HG03442 (cell line): ENCODE results near the gene TFAP2A.
A peak's percentile ranks its signal among the peaks of the same experiment; 100 is the strongest.

Experiments
- ATAC-seq: cut with Tn5 transposase; IDR thresholded peaks from one replicate; pipeline ENCODE4 v1.9.1; 2021; ENCODE audit warnings: mild to moderate bottlenecking, moderate library complexity; ENCODE audit not compliant: unreplicated experiment

Gene TFAP2A

DNA sequence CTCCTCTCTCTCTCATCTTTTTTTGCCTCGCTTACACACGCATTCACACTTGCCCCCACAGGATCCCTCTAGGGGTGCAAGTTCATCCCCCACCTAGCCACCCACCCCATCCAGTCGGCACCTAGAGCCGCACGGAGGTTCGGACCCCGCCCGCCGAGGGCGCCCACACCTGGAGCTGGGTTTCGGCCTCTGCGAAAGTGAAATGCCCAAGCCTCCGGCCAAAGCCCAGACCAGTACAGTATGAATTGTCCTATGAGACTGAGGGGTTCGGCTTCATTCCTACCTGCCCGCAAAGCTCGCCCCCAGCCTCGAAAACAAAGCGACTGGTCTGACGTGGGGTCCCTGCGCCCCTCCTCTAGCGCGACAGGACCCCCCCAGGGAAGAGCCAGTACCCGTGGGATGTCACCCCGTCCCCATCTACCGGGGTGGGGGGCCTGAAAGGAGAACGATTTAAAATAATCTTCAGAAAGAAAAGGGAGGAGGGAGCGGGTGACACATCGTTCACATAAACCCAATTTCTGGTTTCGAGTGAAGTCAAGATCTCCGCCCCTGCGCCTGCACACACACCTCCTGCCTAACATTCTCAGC is 1.5 kb downstream of the TFAP2A start:
- peak; percentile 17 for ATAC-seq

DNA sequence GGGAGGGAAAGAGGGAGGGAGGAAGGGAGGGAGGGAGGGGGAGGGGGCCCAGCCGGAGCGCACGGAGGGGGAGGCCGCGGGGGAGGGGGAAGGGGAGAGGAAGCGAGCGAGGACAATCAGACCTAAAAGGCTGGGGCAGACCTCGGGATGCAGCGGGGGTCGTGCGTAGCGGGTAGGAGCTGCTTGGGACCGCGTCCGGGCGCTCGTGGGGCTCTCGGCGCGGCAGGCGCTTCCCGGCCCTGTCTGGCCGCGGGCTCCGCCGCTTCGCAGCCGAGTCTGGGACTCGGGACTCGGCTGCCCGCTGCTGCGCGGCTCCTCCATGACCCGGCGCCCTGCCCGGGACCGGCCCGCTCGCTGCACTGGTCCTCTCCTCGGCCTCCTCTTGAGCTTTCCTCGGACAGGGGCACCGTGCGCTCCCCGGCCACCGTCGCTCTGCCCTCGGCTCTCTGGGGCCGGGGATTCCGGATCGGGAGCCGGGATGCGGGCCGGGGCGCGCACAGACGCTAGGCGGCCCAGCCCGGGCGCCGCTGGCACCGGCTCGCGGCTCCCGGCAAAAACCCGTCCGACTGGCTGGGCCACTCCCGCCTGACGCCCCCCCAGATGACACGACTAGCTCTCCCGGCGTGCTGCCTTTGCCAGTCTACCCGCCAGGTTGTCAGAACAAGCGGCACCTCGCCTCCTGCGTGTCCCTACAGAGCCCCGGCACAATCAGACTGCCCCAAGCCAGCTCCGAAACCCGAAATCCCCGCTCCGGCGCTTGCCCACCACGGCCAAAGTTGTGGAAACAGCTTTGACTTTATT is 2.2 kb downstream of the TFAP2A start:
- peak; percentile 30 for ATAC-seq

DNA sequence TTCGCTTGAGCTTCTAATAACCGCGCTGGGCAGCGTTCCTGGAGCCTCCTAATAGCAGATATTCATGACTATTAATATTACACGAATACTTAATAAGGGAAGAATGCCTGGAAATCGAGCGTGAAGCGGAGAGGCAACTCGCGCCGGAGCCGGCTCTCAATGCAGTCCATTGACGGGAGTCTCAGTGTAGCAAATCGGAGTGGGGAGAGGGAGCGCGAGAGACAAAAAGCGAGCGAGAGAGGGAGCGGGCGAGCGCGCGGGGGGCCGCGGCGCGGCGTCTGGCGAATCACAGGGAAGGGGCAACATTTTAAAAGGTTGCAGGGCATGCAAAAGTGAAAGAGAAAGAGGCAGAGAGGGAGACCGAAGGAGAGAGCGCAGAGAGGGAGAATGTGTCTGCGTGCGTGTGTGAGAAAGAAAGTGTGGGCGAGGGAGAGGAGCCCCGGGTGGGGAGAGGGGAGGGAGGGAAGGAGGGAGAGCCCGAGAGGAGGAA is 2.9 kb downstream of the TFAP2A start:
- peak; percentile 57 for ATAC-seq

DNA sequence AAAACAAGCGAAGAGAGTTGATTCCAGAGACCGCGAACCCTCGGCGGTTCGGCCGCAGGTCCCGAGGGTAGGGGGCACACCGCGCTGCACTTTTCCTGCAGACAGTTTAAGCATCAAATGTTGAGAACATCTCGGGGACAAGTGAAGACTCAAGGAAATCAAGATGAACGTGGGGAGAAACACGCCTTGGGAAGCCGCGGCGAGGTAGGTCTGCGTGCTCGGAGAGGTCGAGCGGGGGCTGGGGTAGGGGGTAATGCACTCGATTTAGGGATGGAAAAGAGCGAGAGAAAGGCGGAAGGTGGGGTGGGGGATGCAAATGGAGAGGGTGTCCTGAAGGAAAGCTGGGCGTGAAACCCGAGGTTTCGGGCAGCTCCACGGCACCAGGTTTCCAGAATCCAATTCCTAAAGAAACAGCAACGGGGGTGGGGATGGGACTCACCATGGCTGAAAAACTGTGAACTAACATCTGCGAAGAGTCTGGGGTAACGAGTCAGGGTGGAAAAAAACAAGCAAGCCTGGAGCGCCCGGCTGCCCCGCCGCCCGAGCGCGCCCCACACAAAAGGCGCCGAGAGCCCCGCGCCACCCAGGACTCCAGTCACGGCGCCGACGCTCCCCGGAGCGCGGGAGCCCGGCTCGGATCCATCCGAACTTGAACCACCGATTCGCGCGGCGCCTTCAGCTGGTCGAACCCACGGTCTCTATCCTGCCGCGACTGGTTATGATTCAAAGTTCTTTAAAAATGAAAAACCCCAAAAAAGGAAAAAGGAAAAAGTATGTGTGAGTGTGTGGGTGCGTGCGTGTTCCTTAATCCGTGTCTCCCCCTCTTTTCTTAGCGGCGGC is 3.5 kb downstream of the TFAP2A start:
- no peak for ATAC-seq

DNA sequence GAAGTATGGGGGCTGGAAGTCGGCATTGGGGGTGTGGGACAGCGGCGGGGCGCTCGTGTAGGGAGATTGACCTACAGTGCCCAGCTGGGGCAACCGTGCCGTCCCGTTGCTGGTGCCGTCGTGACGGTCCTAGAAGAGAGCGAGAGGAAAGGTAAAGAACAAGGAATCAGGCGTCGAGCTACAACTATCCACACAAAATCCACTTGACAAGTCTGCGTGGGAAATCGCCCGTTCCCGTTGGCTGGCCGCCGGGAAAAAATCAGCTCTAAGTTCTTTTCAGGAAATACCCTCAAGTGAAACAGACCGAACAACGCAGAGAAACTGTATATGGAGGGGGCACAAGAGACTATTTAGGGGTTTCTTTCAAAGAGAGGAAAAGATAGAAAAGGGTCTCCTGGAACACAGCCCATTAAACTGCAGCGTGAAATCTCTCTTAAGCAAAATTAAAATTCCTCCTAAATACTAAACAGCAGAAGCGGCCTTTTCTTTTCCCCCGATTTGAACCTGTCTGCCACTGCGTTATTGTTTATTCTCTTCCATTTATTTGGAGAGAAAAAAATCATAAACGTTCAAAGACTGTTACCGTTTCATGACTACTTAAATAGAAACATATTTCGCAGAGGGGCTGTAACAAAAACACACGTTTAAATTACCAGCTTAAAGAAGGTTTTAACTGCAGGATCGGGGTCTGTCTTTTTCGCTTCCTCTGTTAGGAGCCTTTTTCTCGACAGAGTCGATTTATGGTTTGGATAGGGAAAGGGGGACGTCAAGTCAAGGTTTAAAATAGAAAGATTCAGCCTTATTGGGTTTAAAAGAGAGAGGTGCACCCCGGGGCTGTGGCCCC is 4.4 kb downstream of the TFAP2A start:
- no peak for ATAC-seq

DNA sequence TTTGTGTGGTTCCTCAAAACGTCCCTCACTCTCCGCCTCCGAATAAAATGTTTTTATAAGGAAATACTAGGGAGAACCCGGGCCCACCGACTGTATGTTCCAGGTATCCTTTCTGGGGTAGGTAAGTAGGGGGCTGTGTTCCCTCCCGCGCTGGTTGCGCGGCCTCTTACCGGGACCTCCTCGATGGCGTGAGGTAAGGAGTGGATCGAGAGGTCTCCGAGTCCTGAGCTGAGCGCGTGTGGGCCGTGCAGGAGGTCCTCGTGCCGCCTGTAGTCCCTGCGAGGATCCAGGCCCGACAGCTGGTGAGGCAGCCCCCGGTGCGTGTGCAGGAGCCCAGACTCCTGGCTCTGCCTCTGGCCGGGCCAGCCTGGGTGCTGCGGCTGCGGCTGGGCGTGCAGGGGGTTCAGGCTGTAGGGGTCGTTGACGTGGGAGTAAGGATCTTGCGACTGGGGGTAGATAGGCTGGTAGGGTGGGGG is 5.1 kb downstream of the TFAP2A start:
- no peak for ATAC-seq

DNA sequence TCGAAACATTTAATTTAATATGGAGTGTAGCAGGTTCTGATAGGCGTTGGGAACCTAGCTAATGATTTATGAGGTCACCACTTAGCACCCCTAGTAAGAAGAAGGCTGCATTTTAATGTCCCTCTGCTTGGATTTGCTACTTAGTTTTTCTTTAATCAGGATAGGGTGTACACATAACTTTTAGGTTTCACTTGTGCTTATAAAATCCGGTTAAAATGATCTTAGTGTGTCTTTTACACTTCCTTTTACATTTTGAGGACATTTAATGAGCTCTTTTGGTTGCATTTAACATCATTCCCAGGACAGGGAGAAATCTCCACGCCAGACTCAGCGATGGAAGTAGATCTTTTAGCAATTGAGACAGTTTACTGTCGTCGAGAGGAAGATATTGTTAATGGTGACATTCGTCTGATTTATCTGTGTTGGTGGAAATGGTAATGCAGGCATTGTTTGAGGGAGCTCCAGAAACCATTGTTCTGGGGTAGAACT is 5.6 kb downstream of the TFAP2A start:
- ATAC-seq = no peak

DNA sequence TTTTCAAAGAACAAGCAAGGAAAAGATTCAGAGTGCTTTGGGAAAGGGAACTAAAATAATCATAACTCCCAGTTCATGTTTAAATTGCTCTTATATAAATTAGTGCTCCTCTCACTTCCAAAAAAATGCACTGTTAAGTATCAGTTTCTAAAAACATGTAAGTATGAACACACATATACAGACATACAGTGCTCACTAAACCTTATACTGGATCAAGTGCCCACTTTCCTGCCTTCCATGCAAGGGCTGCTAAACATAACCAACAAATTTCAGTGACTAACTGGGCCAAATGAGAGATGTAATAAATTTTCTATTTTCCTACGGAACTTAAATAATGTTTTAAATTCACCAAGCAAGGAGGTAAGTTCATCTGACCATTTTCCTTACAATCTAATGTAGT is 6.4 kb downstream of the TFAP2A start:
- no peak for ATAC-seq

DNA sequence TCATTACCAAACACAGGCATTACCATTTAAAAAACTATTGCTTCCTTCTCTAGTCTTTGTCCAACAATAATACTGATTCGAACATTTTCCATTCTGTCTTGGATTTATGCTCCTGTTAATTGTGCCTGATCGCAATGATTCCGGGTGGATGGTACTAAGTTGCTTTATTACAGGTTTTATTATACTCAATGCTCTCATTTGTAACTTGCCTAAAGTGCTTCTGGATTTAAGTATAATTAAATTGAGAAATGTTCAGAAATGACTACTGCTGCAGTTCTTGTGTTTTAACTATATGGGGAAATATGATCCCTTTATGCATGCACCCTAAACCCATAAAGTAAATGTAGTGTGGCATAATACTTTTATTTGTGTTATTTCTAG is 7.2 kb downstream of the TFAP2A start:
- ATAC-seq = no peak

DNA sequence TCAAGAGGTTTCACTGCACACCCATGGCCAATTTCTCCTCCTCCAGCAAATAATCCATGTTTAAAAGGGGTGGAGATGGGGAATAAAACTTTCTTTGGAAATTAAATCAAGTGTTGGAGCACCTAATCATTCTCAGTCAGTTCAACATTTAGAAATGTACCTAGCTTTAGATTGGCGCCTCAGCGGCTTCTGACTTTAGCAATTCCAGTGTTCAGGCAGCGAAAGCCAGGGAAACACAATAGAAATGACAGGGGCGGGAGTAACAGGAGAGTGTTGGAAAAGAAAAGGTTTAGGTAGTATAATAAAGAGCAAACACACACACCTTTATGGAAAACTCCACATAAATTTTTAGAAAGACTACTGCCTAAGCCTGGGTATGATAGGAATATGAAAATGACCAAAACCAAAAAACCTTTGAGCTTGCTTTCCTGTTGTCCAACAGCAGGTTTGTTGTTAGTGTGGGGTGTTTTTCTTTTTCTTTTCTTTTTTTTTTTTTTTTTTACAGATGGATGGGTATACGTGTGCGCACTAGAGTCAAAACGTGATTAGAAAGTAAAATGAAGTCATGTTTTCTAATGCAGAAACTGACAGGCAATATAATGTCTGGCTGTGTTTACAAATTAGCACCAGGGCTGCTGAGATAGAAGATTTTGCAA is 7.7 kb downstream of the TFAP2A start:
- ATAC-seq = no peak

DNA sequence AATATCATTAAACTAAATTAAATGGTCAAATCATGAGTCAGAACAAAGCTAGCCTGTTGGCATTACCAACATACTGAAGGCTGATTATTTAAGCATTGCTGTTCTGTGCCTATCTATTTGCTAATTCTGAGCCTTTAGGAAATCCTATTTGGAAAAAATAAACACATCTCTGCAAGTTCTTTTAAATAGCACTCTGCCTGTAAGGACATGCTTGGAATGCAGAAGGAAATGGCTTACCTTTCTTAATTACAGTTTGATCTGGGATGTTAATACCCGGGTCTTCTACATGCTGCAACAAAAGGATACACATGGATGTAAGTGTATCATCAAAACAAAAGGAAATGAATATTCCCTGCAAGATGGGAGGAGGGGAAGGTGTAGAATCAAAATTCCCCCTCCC is 8.3 kb downstream of the TFAP2A start:
- no peak for ATAC-seq

DNA sequence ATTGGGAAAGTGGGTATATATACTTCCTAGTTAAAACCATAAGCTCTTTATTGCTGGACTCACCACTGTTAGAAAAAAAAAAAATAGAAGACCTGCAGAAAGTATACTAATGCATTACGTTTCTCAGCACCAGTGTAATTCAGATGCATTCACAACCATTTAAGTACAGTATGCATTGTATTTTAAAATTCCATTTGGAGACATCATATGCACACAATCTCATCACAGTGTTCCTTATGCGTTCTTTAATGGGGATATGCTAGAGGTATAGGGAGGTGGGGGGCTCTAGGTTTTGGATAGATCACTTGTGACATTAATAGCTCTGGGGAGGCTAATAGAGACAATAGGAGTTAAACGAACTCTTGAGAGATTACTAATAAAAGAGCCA is 9.4 kb downstream of the TFAP2A start:
- ATAC-seq = no peak

DNA sequence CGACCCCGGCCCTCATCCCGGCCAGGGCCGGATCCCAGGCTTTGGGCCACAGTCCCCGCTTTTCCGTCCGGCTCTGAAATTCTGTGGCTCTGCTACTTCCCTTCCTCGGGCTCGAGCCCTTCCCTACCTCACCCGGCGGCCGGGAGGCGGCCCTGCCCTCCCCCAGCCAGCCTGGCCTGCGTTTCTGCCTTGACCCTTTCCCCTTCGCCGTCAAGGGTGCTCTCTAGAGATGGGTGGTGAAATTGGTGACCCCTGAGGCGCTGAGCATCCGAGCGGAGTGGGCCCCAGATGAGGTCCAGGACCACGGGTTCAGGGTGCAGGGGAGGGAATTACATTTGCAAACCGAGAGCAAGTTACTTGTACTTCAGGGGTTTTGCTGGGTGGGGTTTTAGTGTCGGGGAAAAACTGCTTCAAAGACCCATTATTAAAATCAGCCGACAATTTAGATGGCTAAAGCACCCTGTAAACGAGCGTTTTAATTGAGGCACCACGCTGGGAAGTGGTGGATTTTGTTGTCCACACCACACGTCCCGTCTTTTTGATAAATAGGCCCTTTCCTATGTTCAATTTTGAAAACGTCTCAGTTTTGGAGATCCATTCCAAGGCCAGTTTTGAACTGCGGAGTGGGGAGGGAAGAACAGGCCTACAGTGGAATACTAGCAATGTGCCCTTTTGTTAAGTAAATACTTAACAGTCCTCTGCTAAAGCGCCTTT is 9.9 kb downstream of the TFAP2A start:
- ATAC-seq = no peak

DNA sequence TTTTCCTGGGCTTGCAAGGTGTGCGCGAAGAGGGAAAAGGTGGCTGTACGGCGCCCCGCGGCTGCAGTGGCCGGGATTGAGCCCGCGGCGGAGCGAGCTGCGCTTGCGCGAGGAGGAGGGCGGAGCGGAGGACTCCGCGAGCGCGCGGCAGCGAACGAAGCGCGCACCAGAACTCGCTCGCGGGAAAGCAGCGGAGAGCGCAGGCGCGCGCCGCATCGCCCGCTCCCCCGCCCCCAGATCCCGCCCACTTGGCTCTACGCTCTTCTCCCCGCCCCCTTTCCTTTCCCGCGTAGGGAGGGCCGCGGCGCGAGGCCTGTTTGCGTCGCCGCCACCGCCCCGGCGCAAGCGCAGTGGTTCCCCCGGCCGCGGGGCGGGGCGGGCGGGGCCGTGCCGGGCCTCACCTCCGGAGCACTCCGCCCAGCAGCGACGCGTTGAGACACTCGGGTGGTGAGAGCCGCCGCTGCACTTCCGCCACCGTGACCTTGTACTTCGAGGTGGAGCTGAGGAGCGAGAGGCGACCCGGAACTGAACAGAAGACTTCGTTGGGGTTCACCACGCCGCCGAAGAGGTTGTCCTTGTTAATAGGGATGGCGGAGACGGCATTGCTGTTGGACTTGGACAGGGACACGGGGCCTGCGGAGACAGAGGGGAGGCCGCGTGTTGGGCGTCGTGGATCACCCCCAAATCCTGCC is 10.6 kb downstream of the TFAP2A start:
- peak; percentile 93 for ATAC-seq

DNA sequence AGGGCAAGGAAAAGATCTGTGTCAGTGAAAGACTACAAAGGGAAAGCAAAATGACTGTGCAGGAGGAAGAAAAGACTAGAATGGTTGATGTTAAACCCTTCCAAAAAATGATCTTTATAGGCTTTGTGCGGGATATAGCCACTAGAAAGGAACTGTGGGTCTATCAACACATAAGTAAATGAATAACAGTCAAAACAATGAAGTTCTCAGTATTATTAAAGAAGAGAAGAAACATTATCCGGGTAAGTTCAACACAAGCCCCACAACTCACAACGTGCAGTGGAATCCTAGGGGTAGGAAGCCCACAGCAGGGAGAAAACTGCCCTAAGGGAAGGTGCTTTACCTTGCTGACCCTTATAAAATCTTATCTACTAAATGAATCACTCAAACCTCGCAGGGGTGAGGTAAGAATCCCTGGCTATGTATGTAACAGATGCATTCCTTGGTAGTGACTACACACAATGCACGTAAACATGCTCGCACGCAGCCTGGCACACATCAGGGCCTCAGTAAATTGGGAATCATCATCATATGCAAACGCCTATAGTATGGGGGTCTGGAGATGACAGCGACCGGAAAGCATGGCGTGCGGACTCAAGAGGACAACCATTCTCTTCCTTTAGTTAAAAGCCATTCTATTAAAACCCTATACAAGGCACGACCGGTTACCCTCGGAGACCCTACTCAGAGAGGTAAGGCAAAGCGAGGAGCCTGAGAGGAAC is 11.3 kb downstream of the TFAP2A start:
- ATAC-seq = peak; percentile 12

DNA sequence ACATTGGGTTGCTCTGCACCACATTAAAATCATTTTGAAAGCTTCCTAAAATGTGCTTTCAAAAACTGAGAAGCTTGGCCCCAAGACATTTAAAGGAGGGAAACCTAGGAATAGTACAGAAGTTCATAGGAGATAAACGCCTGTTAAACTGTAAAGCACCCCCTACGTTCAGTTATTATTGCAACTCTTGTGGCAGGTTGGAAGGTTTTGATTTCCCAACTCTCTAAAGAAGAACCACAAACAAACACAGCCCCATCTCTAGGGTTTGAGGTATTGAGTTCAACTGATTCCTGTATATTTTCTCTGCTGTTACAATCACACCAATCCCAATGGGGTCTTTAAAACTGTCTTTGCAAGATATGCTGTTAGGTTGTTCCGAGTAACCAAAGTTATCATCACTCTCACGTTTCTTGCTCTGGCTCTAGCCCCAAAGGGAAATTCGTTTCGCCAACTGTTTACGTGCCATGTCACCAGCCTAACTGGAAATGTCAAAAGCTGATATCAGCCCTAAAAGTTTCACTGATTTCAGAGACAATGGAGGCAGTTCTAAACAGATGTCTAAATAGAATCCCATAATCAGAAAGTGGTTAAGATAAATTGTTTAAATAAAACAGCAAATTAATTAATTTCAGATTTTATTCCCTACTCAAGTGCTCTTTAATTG is 12.1 kb downstream of the TFAP2A start:
- ATAC-seq = no peak

DNA sequence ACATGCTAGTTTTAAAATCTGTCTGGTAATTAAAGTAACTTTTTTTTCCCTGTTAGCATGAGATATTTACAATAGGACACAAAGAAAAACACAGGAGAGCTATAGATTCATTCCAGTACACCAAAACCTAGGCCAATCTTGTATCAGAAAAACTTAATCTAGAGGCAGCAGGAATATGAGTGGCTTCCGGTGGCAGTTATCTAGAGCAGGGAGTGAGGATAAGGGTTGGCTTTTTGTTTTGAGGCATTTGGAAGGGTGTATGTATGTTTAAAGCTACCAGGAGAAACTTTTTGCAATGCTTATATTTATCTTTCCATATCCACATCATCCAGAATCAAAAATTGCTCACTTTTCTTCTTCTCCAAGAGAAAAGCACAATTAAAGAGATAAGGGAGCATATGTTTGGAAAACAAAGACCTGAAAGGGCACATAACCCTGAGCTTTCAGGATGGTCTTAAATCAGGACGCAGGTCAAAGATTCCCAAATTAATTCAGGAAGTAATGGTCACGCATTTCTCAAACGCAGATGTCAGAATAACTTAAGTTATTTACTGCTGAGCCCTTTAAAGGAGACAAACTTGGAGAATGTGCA is 13.1 kb downstream of the TFAP2A start:
- no peak for ATAC-seq
